ENCODE data around the gene FEM1C. TPM values are rescaled to one million over a fixed set of nuclear protein-coding genes. Genes with fewer than 3 reads are reported as not detected.

Gene FEM1C
- total and polyA plus RNA-seq, 2 donors from 2014 or later: 4.3 to 18.6 TPM

GRCh38 chr5:115520191-115520590, 24.4 kb downstream of the FEM1C start:
- H3K9ac ChIP-seq (ENCODE audit: low read length in 3 of 3): no peak overlapping the region
- H3K4me3 ChIP-seq (ENCODE audit: low read length in 3 of 3): no peak overlapping the region
- intact Hi-C loops (cut with DNase I): no loop called here
- H3K9me3 ChIP-seq (ENCODE audit: control insufficient read depth in 2 of 3, insufficient read depth in 1 of 3, low read length in 3 of 3): no peaks in the 10 kb centered on the region
- no peaks in the 10 kb centered on the region for H3K27me3 ChIP-seq (ENCODE audit: control insufficient read depth, insufficient read depth, low read length)
- no peak overlapping the region for H3K27ac ChIP-seq (ENCODE audit: low read depth in 2 of 2, low read length in 2 of 2)
- peaks cover 3 to 12% (median 7%) of the 10 kb centered on the region in 3 donors for H3K36me3 ChIP-seq (ENCODE audit: control insufficient read depth in 2 of 3, insufficient read depth in 3 of 3, low read length in 3 of 3)
- TF ChIP-seq CTCF (IDR thresholded peaks at IDR 0.05; ENCODE audit: borderline replicate concordance, extremely low read depth, insufficient read depth): no peak
- no peak for DNase-seq
- peaks cover 0 to 6% (median 0%) of the 10 kb centered on the region in 3 donors for H3K4me1 ChIP-seq (ENCODE audit: control insufficient read depth in 2 of 3, insufficient read depth in 2 of 3, low read depth in 1 of 3, low read length in 3 of 3)
- no peak for FAIRE-seq

GRCh38 chr5:115516372-115516771, 28.2 kb downstream of the FEM1C start:
- no peak for FAIRE-seq
- Histone ChIP-seq H3K27me3 (ENCODE audit: control insufficient read depth, insufficient read depth, low read length) (no peaks in the 10 kb centered on the region), H3K9me3 (ENCODE audit: control insufficient read depth in 2 of 3, insufficient read depth in 1 of 3, low read length in 3 of 3) (no peaks in the 10 kb centered on the region), H3K4me3 (ENCODE audit: low read length in 3 of 3) (no peak overlapping the region), H3K27ac (ENCODE audit: low read depth in 2 of 2, low read length in 2 of 2) (no peak overlapping the region), H3K36me3 (ENCODE audit: control insufficient read depth in 2 of 3, insufficient read depth in 3 of 3, low read length in 3 of 3) (no peaks in the 10 kb centered on the region), H3K9ac (ENCODE audit: low read length in 3 of 3) (no peak overlapping the region), H3K4me1 (ENCODE audit: control insufficient read depth in 2 of 3, insufficient read depth in 2 of 3, low read depth in 1 of 3, low read length in 3 of 3) (no peaks in the 10 kb centered on the region)
- TF ChIP-seq CTCF (IDR thresholded peaks at IDR 0.05; ENCODE audit: borderline replicate concordance, extremely low read depth, insufficient read depth): no peak
- no peak for DNase-seq
- intact Hi-C loops (cut with DNase I): no loop called here

- Histone ChIP-seq H3K27ac (ENCODE audit: low read depth in 2 of 2, low read length in 2 of 2) (no peak overlapping the region), H3K9me3 (ENCODE audit: control insufficient read depth in 2 of 3, insufficient read depth in 1 of 3, low read length in 3 of 3) (no peaks in the 10 kb centered on the region), H3K4me1 (ENCODE audit: control insufficient read depth in 2 of 3, insufficient read depth in 2 of 3, low read depth in 1 of 3, low read length in 3 of 3) (no peaks in the 10 kb centered on the region), H3K9ac (ENCODE audit: low read length in 3 of 3) (no peak overlapping the region), H3K4me3 (ENCODE audit: low read length in 3 of 3) (no peak overlapping the region), H3K36me3 (ENCODE audit: control insufficient read depth in 2 of 3, insufficient read depth in 3 of 3, low read length in 3 of 3) (no peaks in the 10 kb centered on the region), H3K27me3 (ENCODE audit: control insufficient read depth, insufficient read depth, low read length) (no peaks in the 10 kb centered on the region)
- intact Hi-C loops (cut with DNase I): no loop called here
- no peak for TF ChIP-seq CTCF (IDR thresholded peaks at IDR 0.05; ENCODE audit: borderline replicate concordance, extremely low read depth, insufficient read depth)
- FAIRE-seq (no peak), DNase-seq (no peak)
Observed at GRCh38 chr5:115514220-115514619, 30.4 kb downstream of the FEM1C start.

- H3K9ac ChIP-seq (ENCODE audit: low read length in 3 of 3): no peak overlapping the region
- TF ChIP-seq CTCF (IDR thresholded peaks at IDR 0.05; ENCODE audit: borderline replicate concordance, extremely low read depth, insufficient read depth): no peak
- H3K4me1 ChIP-seq (ENCODE audit: control insufficient read depth in 2 of 3, insufficient read depth in 2 of 3, low read depth in 1 of 3, low read length in 3 of 3): no peaks in the 10 kb centered on the region
- DNase-seq (no peak), FAIRE-seq (no peak)
- intact Hi-C loops (cut with DNase I): no loop called here
- H3K27me3 ChIP-seq (ENCODE audit: control insufficient read depth, insufficient read depth, low read length): no peaks in the 10 kb centered on the region
- no peak overlapping the region for H3K4me3 ChIP-seq (ENCODE audit: low read length in 3 of 3)
- no peaks in the 10 kb centered on the region for H3K36me3 ChIP-seq (ENCODE audit: control insufficient read depth in 2 of 3, insufficient read depth in 3 of 3, low read length in 3 of 3)
- no peak overlapping the region for H3K27ac ChIP-seq (ENCODE audit: low read depth in 2 of 2, low read length in 2 of 2)
- H3K9me3 ChIP-seq (ENCODE audit: control insufficient read depth in 2 of 3, insufficient read depth in 1 of 3, low read length in 3 of 3): no peaks in the 10 kb centered on the region
Observed at GRCh38 chr5:115511632-115512031, 32.9 kb downstream of the FEM1C start.
